Measurements from ENCODE around the gene IPO9.

IPO9 gene

GRCh38 chr1:201907621-201908020 is 78.7 kb downstream of the IPO9 start:
- DNase-seq, result no peak

- no peak for DNase-seq
Measured at GRCh38 chr1:201911826-201912571, 83.0 kb downstream of the IPO9 start.

- DNase-seq, result no peak
Measured at GRCh38 chr1:201912832-201913231, 83.9 kb downstream of the IPO9 start.

- DNase-seq, result no peak
Measured at GRCh38 chr1:201914456-201915235, 85.7 kb downstream of the IPO9 start.

GRCh38 chr1:201916649-201917249 is 87.8 kb downstream of the IPO9 start:
- no peak for DNase-seq

- no peak for DNase-seq
Measured at GRCh38 chr1:201917362-201918033, 88.5 kb downstream of the IPO9 start.

GRCh38 chr1:201918343-201918742 is 89.4 kb downstream of the IPO9 start:
- DNase-seq, result no peak

- no peak for DNase-seq
Measured at GRCh38 chr1:201921952-201922558, 93.1 kb downstream of the IPO9 start.

GRCh38 chr1:201925301-201925567 is 96.3 kb downstream of the IPO9 start:
- DNase-seq, result no peak

- no peak for DNase-seq
Measured at GRCh38 chr1:201925981-201926645, 97.2 kb downstream of the IPO9 start.

- DNase-seq, result no peak
Measured at GRCh38 chr1:201928266-201928665, 99.3 kb downstream of the IPO9 start.

- no peak for DNase-seq
Measured at GRCh38 chr1:201930137-201930536, 101.2 kb downstream of the IPO9 start.

- no peak for DNase-seq
Measured at GRCh38 chr1:201930803-201931202, 101.8 kb downstream of the IPO9 start.

All from MV-4-11 (cell line).